GM12878 (cell line): Measurements from ENCODE around the gene APH1B. TPM values are rescaled to one million over a fixed set of nuclear protein-coding genes. Genes with fewer than 3 reads are reported as not detected.

Source experiments
- ATAC-seq: fragments of 200-7000 bp; cut with Tn5 transposase; 3 replicates; pipeline ENCODE4 v1.9.1; 2020; ENCODE audit warnings: mild to moderate bottlenecking, moderate library complexity
- BruUV-seq: library from RNA; stranded (reverse); fragments of 400-500 nt; replicated peaks from 2 replicates; lab custom pipeline; 2021; lab: Mats Ljungman, UMichigan
- CTCF ChIA-PET: fragments of 300-600 bp; sonication (Branson Sonifier 250); formaldehyde crosslinking; extraction: SDS; loops from one replicate; lab custom pipeline; 2021; ENCODE audit warnings: inconsistent platforms; lab: Yijun Ruan, JAX
- POLR2A ChIA-PET: fragments of 350-600 bp; formaldehyde crosslinking; extraction: SDS; loops from one replicate; lab custom pipeline; 2021; ENCODE audit warnings: inconsistent platforms; lab: Charles Lee
- RAD21 ChIA-PET: fragments of 300-600 bp; sonication (Branson Sonifier 250); formaldehyde crosslinking; loops from one replicate; lab custom pipeline; 2023; ENCODE audit warnings: antibody characterized with exemption; ENCODE audit not compliant: unreplicated experiment; lab: Charles Lee
- SMC1A ChIA-PET: fragments of 300-600 bp; sonication (Branson Sonifier 250); formaldehyde crosslinking; loops from one replicate; lab custom pipeline; 2023; ENCODE audit not compliant: unreplicated experiment, uncharacterized antibody; lab: Charles Lee
- DNase-seq: peaks from one replicate; pipeline ENCODE4 v3.0.0-alpha.2; 2011; ENCODE audit warnings: low read depth, low spot score
- FAIRE-seq: peaks from 3 replicates; lab custom pipeline; 2011; peaks lifted over from hg19 to GRCh38; lab: Jason Lieb, UNC
- H2AFZ ChIP-seq: 2 replicates; pipeline ENCODE4 v1.6.0; 2011; ENCODE audit warnings: low read depth, low read length, control low read depth; ENCODE audit not compliant: control insufficient read depth
- H3K27ac ChIP-seq: 2 replicates; pipeline ENCODE4 v1.5.1; 2011; ENCODE audit warnings: control low read depth; ENCODE audit not compliant: control insufficient read depth, insufficient read depth
- H3K27me3 ChIP-seq, 2 experiments: replicated peaks in 1 of 2; 2 replicates each; pipeline versions ENCODE4 v1.6.0 to v1.6.1; 2011; ENCODE audit warnings: low read length in 1 of 2; ENCODE audit not compliant: control insufficient read depth in 2 of 2, insufficient read depth in 2 of 2
- H3K36me3 ChIP-seq, 2 experiments: 2 replicates each; pipeline ENCODE4 v1.5.1; 2011; ENCODE audit warnings: low read length in 1 of 2; ENCODE audit not compliant: control insufficient read depth in 2 of 2, insufficient read depth in 2 of 2
- H3K4me1 ChIP-seq: 2 replicates; pipeline ENCODE4 v1.6.1; 2011; ENCODE audit warnings: mild to moderate bottlenecking, low read length, moderate library complexity, mixed read lengths; ENCODE audit not compliant: control insufficient read depth, insufficient read depth
- H3K4me2 ChIP-seq: 2 replicates; pipeline ENCODE4 v1.6.0; 2011; ENCODE audit warnings: control low read depth; ENCODE audit not compliant: control insufficient read depth, insufficient read depth
- H3K4me3 ChIP-seq: fragments of 200-600 bp; sonication (generic); 2 replicates; pipeline ENCODE4 v1.5.1; 2016
- H3K79me2 ChIP-seq: 2 replicates; pipeline ENCODE4 v1.6.0; 2011; ENCODE audit warnings: low read length; ENCODE audit not compliant: control insufficient read depth, insufficient read depth
- H3K9ac ChIP-seq: 2 replicates; pipeline ENCODE4 v1.8.0; 2011; ENCODE audit warnings: low read length, control low read depth, mixed read lengths; ENCODE audit not compliant: control insufficient read depth, insufficient read depth
- H3K9me3 ChIP-seq: replicated peaks from 3 replicates; pipeline ENCODE4 v1.5.1; 2011; ENCODE audit warnings: mild to moderate bottlenecking, low read length; ENCODE audit not compliant: control insufficient read depth, insufficient read depth
- H4K20me1 ChIP-seq: 2 replicates; pipeline ENCODE4 v1.6.0; 2011; ENCODE audit not compliant: control insufficient read depth, insufficient read depth
- ASH2L ChIP-seq: fragments of 300-600, 200-600 bp; sonication (generic); IDR thresholded peaks from 2 replicates; pipeline ENCODE4 v1.6.1; 2017; ENCODE audit warnings: low read depth, mild to moderate bottlenecking, borderline replicate concordance
- BACH1 ChIP-seq: fragments of 450-650 bp; IDR thresholded peaks from 2 replicates; pipeline ENCODE4 v1.6.1; 2017; ENCODE audit warnings: mild to moderate bottlenecking, borderline replicate concordance
- BCL3 ChIP-seq: IDR thresholded peaks from 2 replicates; pipeline ENCODE4 v1.6.1; 2011; ENCODE audit warnings: borderline replicate concordance, low read depth, mild to moderate bottlenecking, moderate library complexity, low read length; ENCODE audit not compliant: insufficient read depth, poor library complexity, severe bottlenecking
- CBX5 ChIP-seq: sonication (generic); IDR thresholded peaks from 2 replicates; pipeline ENCODE4 v1.6.1; 2016; ENCODE audit warnings: low read depth, moderate library complexity, mild to moderate bottlenecking, inconsistent platforms
- EGR1 ChIP-seq, 2 experiments: IDR thresholded peaks; 1 replicate in 1 of 2; 2 replicates in 1 of 2; pipeline ENCODE4 v1.6.1; 2011 to 2012; ENCODE audit warnings: low read depth in 2 of 2, low read length in 2 of 2, borderline replicate concordance in 1 of 2, mild to moderate bottlenecking in 1 of 2, moderate library complexity in 1 of 2
- FOS ChIP-seq: IDR thresholded peaks from 3 replicates; pipeline ENCODE4 v1.6.1; 2011; ENCODE audit warnings: borderline replicate concordance; ENCODE audit not compliant: insufficient read length; ENCODE audit errors: extremely low read depth
- IRF4 ChIP-seq: IDR thresholded peaks from 2 replicates; pipeline ENCODE4 v1.6.1; 2011; ENCODE audit warnings: low read depth, low read length
- MEF2B ChIP-seq: fragments of 450-650 bp; IDR thresholded peaks from 2 replicates; pipeline ENCODE4 v1.6.1; 2018; ENCODE audit warnings: mild to moderate bottlenecking, moderate library complexity; ENCODE audit not compliant: partially characterized antibody, poor library complexity, severe bottlenecking
- MYC ChIP-seq: IDR thresholded peaks from 2 replicates; pipeline ENCODE4 v1.6.1; 2011; ENCODE audit warnings: mild to moderate bottlenecking, low read length, moderate library complexity, inconsistent platforms; ENCODE audit not compliant: insufficient read depth, insufficient replicate concordance, insufficient read length, severe bottlenecking
- NFXL1 ChIP-seq: fragments of 450-650 bp; IDR thresholded peaks from 2 replicates; pipeline ENCODE4 v1.6.1; 2017; ENCODE audit warnings: antibody characterized with exemption, mild to moderate bottlenecking, borderline replicate concordance
- NRF1 ChIP-seq: conservative IDR thresholded peaks from 2 replicates; pipeline ENCODE4 v1.6.1; 2011; ENCODE audit warnings: mild to moderate bottlenecking, low read depth, low read length, improper control_type of control experiment
- POLR2A ChIP-seq: IDR thresholded peaks from 2 replicates; pipeline ENCODE4 v1.6.1; 2011; ENCODE audit warnings: low read depth, mild to moderate bottlenecking, low read length
- RB1 ChIP-seq: fragments of 450-650 bp; formaldehyde crosslinking; IDR thresholded peaks from 2 replicates; pipeline ENCODE4 v1.6.1; 2017; ENCODE audit warnings: mild to moderate bottlenecking, borderline replicate concordance
- RFX5 ChIP-seq: IDR thresholded peaks from 2 replicates; pipeline ENCODE4 v1.6.1; 2011; ENCODE audit warnings: low read depth, low read length, improper control_type of control experiment
- SIN3A ChIP-seq: IDR thresholded peaks from 2 replicates; pipeline ENCODE4 v1.6.1; 2012; ENCODE audit warnings: low read depth, low read length, improper control_type of control experiment
- SMARCA5 ChIP-seq: fragments of 450-650 bp; IDR thresholded peaks from 2 replicates; pipeline ENCODE4 v1.6.1; 2017; ENCODE audit warnings: mild to moderate bottlenecking
- SMC3 ChIP-seq: IDR thresholded peaks from 2 replicates; pipeline ENCODE4 v1.6.1; 2011; ENCODE audit warnings: low read length, improper control_type of control experiment, borderline replicate concordance
- SPI1 ChIP-seq: IDR thresholded peaks from 2 replicates; pipeline ENCODE4 v1.6.1; 2011; ENCODE audit warnings: low read depth, mild to moderate bottlenecking, low read length, moderate library complexity, borderline replicate concordance; ENCODE audit not compliant: insufficient read depth
- TAF1 ChIP-seq: IDR thresholded peaks from 2 replicates; pipeline ENCODE4 v1.6.1; 2011; ENCODE audit warnings: mild to moderate bottlenecking, low read depth, low read length, borderline replicate concordance
- TCF3 ChIP-seq: IDR thresholded peaks from 2 replicates; pipeline ENCODE4 v1.6.1; 2012; ENCODE audit warnings: low read depth, mild to moderate bottlenecking, low read length, borderline replicate concordance; ENCODE audit not compliant: insufficient read depth
- ZBED1 ChIP-seq: IDR thresholded peaks from 2 replicates; pipeline ENCODE4 v1.6.1; 2016; ENCODE audit warnings: borderline replicate concordance
- ZNF622 ChIP-seq: fragments of 450-650 bp; IDR thresholded peaks from 2 replicates; pipeline ENCODE4 v1.6.1; 2017; ENCODE audit warnings: mild to moderate bottlenecking, inconsistent platforms
- WGBS: methylation state at CpG from one replicate; pipeline ENCODE4 v1.1.6; 2016; ENCODE audit warnings: low lambda C conversion rate; ENCODE audit not compliant: insufficient replicate concordance, insufficient coverage; ENCODE audit errors: missing lambda C conversion rate; 5-methylcytosine and 5-hydroxymethylcytosine counted together
- in situ Hi-C: fragments of 300-500 bp; cut with MboI; formaldehyde crosslinking; loops from 9 replicates; pipeline ENCODE4 v1.14.3; 2018; ENCODE audit warnings: mixed read lengths
- intact Hi-C: fragments of 100-400 bp; cut with micrococcal nuclease; formaldehyde crosslinking; loops from one replicate; pipeline ENCODE4 v1.14.2; 2022; ENCODE audit not compliant: unreplicated experiment
- polyA plus RNA-seq, 11 experiments: library from polyadenylated mRNA; depleted of rRNA in 4 of 11; unstranded in 6 of 11; stranded (reverse) in 5 of 11; fragments of >200 nt; fragmentation: Nextera tagmentation in 4 of 11; fragmentation: Illumina TruSeq in 1 of 11; extraction: Ambion mirVana in 4 of 11; extraction: Trizol in 1 of 11; gene quantifications; 1 replicate in 1 of 11; 2 replicates in 10 of 11; pipeline versions ENCODE4 v1.2.1 to v1.2.3, GENCODE V29; 2011 to 2016; ENCODE audit warnings: inconsistent platforms in 2 of 11, missing spikeins in 2 of 11, low read depth in 1 of 11
- total RNA-seq, 4 experiments: library from RNA; depleted of rRNA in 3 of 4; stranded (reverse); fragments of >200 nt in 3 of 4; fragmentation: Illumina TruSeq in 1 of 4; extraction: Trizol in 1 of 4; gene quantifications; 2 replicates each; pipeline versions ENCODE4 v1.2.1 to v1.2.3, GENCODE V29; 2013 to 2021

The APH1B gene
- total and polyA plus RNA-seq, 10 of the 15 experiments (the other 5 are each of a cell fraction or from before 2014, with no cell fraction given) = 5.0 to 20.8 (median 11.1) TPM

- TF ChIP-seq RB1 (no peak), TAF1 (no peak), RFX5 (no peak), MYC (no peak), NFXL1 (no peak), EGR1 (IDR thresholded peaks at IDR 0.05; ENCODE audit: borderline replicate concordance in 1 of 2, low read depth in 2 of 2, low read length in 2 of 2) (no peak)
Observed at GRCh38 chr15:63240109-63240508, 37.3 kb upstream of the APH1B start (continued).

DNA sequence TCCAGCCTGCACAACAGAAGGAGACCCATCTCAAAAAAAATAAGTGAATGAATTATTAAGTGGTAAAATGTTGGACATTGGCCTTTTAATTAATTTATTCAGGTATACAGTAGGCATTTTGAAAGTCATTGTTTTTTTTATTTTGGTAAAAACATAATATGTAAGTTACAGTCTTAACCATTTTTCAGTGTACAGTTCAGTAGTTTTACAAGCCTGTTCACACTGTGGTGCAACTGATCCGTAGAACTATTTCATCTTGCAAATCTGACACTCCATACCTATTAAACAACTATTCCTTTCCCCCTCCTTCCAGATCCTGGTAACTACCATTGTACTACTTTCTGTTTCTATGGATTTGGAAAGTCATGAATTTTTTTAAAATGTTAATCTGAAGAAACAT lies 36.1 kb upstream of the APH1B start:
- Histone ChIP-seq H3K9ac (no peak overlapping the region), H3K79me2 (peaks cover 37% of the 10 kb centered on the region), H3K4me2 (no peak overlapping the region), H3K27ac (no peak overlapping the region), H3K4me1 (peaks cover 13% of the 10 kb centered on the region), H2AFZ (no peak overlapping the region), H3K4me3 (no peak overlapping the region), H3K27me3 (no peaks in the 10 kb centered on the region), H4K20me1 (no peaks in the 10 kb centered on the region), H3K36me3 (peaks cover 0 to 8% of the 10 kb centered on the region in 2 experiments; a peak in 3 of 4 replicates), H3K9me3 (peaks cover 5% of the 10 kb centered on the region; the same call in 2 of the 3 replicates)
- intact Hi-C loops = no loop called here
- WGBS = 100% methylated on average over 1 of the region's 1 CpG
- no peak for FAIRE-seq
- no TSS peak for BruUV-seq
- SMC1A ChIA-PET = interaction anchor here (0.9 kb wide), 1 partner anchor 11 kb away, joined by 3 read pairs; no protein-coding TSS in a partner anchor
- TF ChIP-seq ZNF622 (no peak), FOS (no peak), SIN3A (no peak), TCF3 (no peak), SMC3 (no peak), IRF4 (no peak), ASH2L (no peak), SPI1 (no peak), CBX5 (no peak), SMARCA5 (no peak), ZBED1 (no peak), POLR2A (no peak), BCL3 (no peak), MEF2B (no peak), NRF1 (no peak), BACH1 (no peak)
- POLR2A ChIA-PET = no interaction called here
- ATAC-seq = no peak
- CTCF ChIA-PET = no interaction called here
- in situ Hi-C loops = no loop called here
- no peak for DNase-seq
- RAD21 ChIA-PET = no interaction called here
